Liver (tissue), 3 donors: ENCODE results near the gene COL8A1.

Source experiments
- GABPA ChIP-seq, 2 donors: IDR thresholded peaks in 1 of 2; conservative IDR thresholded peaks in 1 of 2; 2 replicates each; pipeline ENCODE4 v1.6.1; 2016; ENCODE audit warnings: antibody characterized with exemption in 2 of 2, mild to moderate bottlenecking in 1 of 2, moderate library complexity in 1 of 2
- JUND ChIP-seq, 2 donors: IDR thresholded peaks; 2 replicates each; pipeline ENCODE4 v1.6.1; 2016; ENCODE audit warnings: antibody characterized with exemption in 2 of 2
- YY1 ChIP-seq: IDR thresholded peaks from 2 replicates; pipeline ENCODE4 v1.6.1; 2016; ENCODE audit warnings: antibody characterized with exemption, mild to moderate bottlenecking
- TF ChIP-seq, protein P1 (sequence below): IDR thresholded peaks from 2 replicates; pipeline ENCODE4 v1.6.1; 2016; ENCODE audit warnings: antibody characterized with exemption
- TF ChIP-seq, protein P2 (sequence below): IDR thresholded peaks from 2 replicates; pipeline ENCODE4 v1.6.1; 2016; ENCODE audit warnings: antibody characterized with exemption, mild to moderate bottlenecking
- TF ChIP-seq, protein P3 (sequence below): fragments of 150-350 bp; IDR thresholded peaks from 2 replicates; pipeline ENCODE4 v1.5.1; 2017; ENCODE audit warnings: improper control_type of control experiment, low read depth, low read length; ENCODE audit not compliant: missing input control
- TF ChIP-seq, protein P4 (sequence below): IDR thresholded peaks from 2 replicates; pipeline ENCODE4 v1.6.1; 2016; ENCODE audit warnings: antibody characterized with exemption
- donor health status: healthy.
- donor health status: healthy.

DNA sequence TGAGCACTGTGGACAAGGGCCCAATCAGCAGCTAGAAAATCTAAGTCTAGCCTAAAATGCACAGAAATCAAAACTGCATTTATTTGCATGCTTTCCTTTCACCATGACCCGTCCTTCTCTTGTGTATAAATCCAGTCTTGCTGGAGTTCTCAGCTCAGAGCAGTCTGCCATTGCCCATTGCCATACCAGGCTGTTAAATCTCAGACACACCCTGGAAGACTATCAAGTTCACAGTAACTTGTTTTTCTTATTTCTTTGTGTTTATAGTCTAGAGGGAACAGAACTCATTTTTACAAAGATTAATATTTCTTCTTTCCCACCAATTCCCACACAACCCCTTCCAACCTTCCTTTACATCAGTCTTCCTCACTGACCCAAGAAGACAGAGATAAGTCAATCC lies 85.9 kb downstream of the COL8A1 start:
- TF ChIP-seq, protein P1, sequence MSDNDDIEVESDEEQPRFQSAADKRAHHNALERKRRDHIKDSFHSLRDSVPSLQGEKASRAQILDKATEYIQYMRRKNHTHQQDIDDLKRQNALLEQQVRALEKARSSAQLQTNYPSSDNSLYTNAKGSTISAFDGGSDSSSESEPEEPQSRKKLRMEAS: no peak
- TF ChIP-seq, protein P2, sequence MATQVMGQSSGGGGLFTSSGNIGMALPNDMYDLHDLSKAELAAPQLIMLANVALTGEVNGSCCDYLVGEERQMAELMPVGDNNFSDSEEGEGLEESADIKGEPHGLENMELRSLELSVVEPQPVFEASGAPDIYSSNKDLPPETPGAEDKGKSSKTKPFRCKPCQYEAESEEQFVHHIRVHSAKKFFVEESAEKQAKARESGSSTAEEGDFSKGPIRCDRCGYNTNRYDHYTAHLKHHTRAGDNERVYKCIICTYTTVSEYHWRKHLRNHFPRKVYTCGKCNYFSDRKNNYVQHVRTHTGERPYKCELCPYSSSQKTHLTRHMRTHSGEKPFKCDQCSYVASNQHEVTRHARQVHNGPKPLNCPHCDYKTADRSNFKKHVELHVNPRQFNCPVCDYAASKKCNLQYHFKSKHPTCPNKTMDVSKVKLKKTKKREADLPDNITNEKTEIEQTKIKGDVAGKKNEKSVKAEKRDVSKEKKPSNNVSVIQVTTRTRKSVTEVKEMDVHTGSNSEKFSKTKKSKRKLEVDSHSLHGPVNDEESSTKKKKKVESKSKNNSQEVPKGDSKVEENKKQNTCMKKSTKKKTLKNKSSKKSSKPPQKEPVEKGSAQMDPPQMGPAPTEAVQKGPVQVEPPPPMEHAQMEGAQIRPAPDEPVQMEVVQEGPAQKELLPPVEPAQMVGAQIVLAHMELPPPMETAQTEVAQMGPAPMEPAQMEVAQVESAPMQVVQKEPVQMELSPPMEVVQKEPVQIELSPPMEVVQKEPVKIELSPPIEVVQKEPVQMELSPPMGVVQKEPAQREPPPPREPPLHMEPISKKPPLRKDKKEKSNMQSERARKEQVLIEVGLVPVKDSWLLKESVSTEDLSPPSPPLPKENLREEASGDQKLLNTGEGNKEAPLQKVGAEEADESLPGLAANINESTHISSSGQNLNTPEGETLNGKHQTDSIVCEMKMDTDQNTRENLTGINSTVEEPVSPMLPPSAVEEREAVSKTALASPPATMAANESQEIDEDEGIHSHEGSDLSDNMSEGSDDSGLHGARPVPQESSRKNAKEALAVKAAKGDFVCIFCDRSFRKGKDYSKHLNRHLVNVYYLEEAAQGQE: no peak
- no peak for TF ChIP-seq GABPA (IDR thresholded peaks at IDR 0.05 in 1 of 2, conservative IDR thresholded peaks at IDR 0.05 in 1 of 2)
- no peak for TF ChIP-seq YY1
- TF ChIP-seq, protein P3, sequence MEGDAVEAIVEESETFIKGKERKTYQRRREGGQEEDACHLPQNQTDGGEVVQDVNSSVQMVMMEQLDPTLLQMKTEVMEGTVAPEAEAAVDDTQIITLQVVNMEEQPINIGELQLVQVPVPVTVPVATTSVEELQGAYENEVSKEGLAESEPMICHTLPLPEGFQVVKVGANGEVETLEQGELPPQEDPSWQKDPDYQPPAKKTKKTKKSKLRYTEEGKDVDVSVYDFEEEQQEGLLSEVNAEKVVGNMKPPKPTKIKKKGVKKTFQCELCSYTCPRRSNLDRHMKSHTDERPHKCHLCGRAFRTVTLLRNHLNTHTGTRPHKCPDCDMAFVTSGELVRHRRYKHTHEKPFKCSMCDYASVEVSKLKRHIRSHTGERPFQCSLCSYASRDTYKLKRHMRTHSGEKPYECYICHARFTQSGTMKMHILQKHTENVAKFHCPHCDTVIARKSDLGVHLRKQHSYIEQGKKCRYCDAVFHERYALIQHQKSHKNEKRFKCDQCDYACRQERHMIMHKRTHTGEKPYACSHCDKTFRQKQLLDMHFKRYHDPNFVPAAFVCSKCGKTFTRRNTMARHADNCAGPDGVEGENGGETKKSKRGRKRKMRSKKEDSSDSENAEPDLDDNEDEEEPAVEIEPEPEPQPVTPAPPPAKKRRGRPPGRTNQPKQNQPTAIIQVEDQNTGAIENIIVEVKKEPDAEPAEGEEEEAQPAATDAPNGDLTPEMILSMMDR: no peak
- TF ChIP-seq, protein P4, sequence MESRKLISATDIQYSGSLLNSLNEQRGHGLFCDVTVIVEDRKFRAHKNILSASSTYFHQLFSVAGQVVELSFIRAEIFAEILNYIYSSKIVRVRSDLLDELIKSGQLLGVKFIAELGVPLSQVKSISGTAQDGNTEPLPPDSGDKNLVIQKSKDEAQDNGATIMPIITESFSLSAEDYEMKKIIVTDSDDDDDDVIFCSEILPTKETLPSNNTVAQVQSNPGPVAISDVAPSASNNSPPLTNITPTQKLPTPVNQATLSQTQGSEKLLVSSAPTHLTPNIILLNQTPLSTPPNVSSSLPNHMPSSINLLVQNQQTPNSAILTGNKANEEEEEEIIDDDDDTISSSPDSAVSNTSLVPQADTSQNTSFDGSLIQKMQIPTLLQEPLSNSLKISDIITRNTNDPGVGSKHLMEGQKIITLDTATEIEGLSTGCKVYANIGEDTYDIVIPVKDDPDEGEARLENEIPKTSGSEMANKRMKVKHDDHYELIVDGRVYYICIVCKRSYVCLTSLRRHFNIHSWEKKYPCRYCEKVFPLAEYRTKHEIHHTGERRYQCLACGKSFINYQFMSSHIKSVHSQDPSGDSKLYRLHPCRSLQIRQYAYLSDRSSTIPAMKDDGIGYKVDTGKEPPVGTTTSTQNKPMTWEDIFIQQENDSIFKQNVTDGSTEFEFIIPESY: no peak
- TF ChIP-seq JUND (IDR thresholded peaks at IDR 0.05): no peak
